Endodermal cell (in vitro differentiated cells): ENCODE data around the gene GCG. TPM values are rescaled to one million over a fixed set of nuclear protein-coding genes. Genes with fewer than 3 reads are reported as not detected.

Experiments
- DNase-seq: peaks from one replicate; pipeline ENCODE4 v3.0.0-alpha.2; 2017
- H3K27ac ChIP-seq: 2 replicates; pipeline ENCODE4 v1.5.1; 2013; ENCODE audit warnings: mild to moderate bottlenecking, low read depth, low read length, moderate library complexity
- H3K27me3 ChIP-seq: 2 replicates; pipeline ENCODE4 v1.6.1; 2013; ENCODE audit warnings: mild to moderate bottlenecking, low read length, moderate library complexity; ENCODE audit not compliant: insufficient read depth, control insufficient read depth, poor library complexity, severe bottlenecking
- H3K36me3 ChIP-seq: 2 replicates; pipeline ENCODE4 v1.7.0; 2013; ENCODE audit warnings: mild to moderate bottlenecking, low read length, moderate library complexity; ENCODE audit not compliant: control insufficient read depth, insufficient read depth
- H3K4me1 ChIP-seq: one replicate; pipeline ENCODE4 v1.7.0; 2013; ENCODE audit warnings: low read length; ENCODE audit not compliant: control insufficient read depth, insufficient read depth
- H3K4me3 ChIP-seq: 2 replicates; pipeline ENCODE4 v1.5.1; 2013; ENCODE audit warnings: mild to moderate bottlenecking, low read length, moderate library complexity
- H3K9ac ChIP-seq: 2 replicates; pipeline ENCODE4 v1.6.1; 2013; ENCODE audit warnings: mild to moderate bottlenecking, low read length, moderate library complexity; ENCODE audit not compliant: poor library complexity, severe bottlenecking; ENCODE audit errors: extremely low read depth
- H3K9me3 ChIP-seq: 2 replicates; pipeline ENCODE4 v1.6.1; 2013; ENCODE audit warnings: mild to moderate bottlenecking, low read length, moderate library complexity; ENCODE audit not compliant: control insufficient read depth
- H3K27ac Mint-ChIP-seq: 2 replicates; pipeline ENCODE4 v1.8.0; 2020; ENCODE audit warnings: mixed read lengths
- H3K27me3 Mint-ChIP-seq: 2 replicates; pipeline ENCODE4 v1.8.0; 2021; ENCODE audit warnings: mild to moderate bottlenecking, mixed read lengths; ENCODE audit not compliant: insufficient read depth
- H3K36me3 Mint-ChIP-seq: 2 replicates; pipeline ENCODE4 v1.8.0; 2020; ENCODE audit warnings: low read depth, mixed read lengths
- H3K4me1 Mint-ChIP-seq: 2 replicates; pipeline ENCODE4 v1.8.0; 2020; ENCODE audit warnings: mixed read lengths
- H3K4me3 Mint-ChIP-seq: 2 replicates; pipeline ENCODE4 v1.8.0; 2020; ENCODE audit warnings: mild to moderate bottlenecking, moderate library complexity, mixed read lengths
- H3K9me3 Mint-ChIP-seq: 2 replicates; pipeline ENCODE4 v1.8.0; 2020; ENCODE audit warnings: mild to moderate bottlenecking, mixed read lengths
- CTCF ChIP-seq: fragments of 200-600 bp; sonication (generic); conservative IDR thresholded peaks from 2 replicates; pipeline ENCODE4 v1.5.0; 2021; ENCODE audit warnings: antibody characterized with exemption, mild to moderate bottlenecking
- WGBS, 2 experiments: methylation state at CpG; one replicate each; pipeline versions ENCODE4 v1.1.5 to v1.1.7; 2013; ENCODE audit warnings: missing lambda C conversion rate in 2 of 2, mixed read lengths in 1 of 2; ENCODE audit not compliant: insufficient coverage in 1 of 2, insufficient read length in 1 of 2; 5-methylcytosine and 5-hydroxymethylcytosine counted together
- total RNA-seq, 2 donors: library from RNA; stranded (reverse); fragmentation: NEBNext Ultra II Directional in 1 of 2; extraction: Animal tissue kit (Norgen Biotek cat#: 25700) in 1 of 2; gene quantifications; 2 replicates in 1 of 2; 3 replicates in 1 of 2; pipeline ENCODE4 v1.2.1, GENCODE V29; 2021

Gene GCG
- total RNA-seq, 2 donors from 2014 or later, result not detected

- Histone ChIP-seq H3K4me1 (no peaks in the 10 kb centered on the region), H3K36me3 (no peaks in the 10 kb centered on the region), H3K27ac (no peak overlapping the region), H3K9me3 (no peaks in the 10 kb centered on the region), H3K27me3 (no peaks in the 10 kb centered on the region), H3K9ac (no peak overlapping the region), H3K4me3 (no peak overlapping the region)
- Mint-ChIP-seq H3K27me3 (no peaks in the 10 kb centered on the region), H3K27ac (no peak overlapping the region), H3K4me3 (no peak overlapping the region), H3K4me1 (no peaks in the 10 kb centered on the region), H3K9me3 (no peaks in the 10 kb centered on the region), H3K36me3 (no peaks in the 10 kb centered on the region)
- WGBS, 2 experiments, result 78 to 88% methylated on average over 3 of the region's 3 CpGs
- no peak for TF ChIP-seq CTCF
- no peak for DNase-seq
Observed at GRCh38 chr2:162175714-162176113, 23.7 kb upstream of the GCG start.

DNA sequence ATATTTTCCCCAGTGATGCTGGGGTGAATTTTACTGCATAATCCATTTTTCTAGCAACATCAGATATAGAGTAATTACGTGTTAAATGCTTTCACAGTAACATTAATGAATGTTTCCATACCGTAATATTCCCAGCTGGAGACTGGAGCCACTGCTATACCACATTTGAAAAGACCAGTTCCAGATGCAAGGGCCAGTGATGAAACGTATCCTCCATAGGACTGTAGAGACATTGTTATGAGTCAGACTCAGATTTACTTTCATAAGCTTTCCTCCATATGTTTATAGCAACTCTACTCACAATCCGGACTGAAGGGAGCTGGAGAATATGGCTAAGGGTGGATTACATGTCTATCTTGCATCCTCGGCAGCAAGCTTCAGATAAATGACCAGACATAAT, 22.7 kb upstream of the GCG start:
- no peak overlapping the region for H3K4me3 Mint-ChIP-seq
- no peak for TF ChIP-seq CTCF

DNA sequence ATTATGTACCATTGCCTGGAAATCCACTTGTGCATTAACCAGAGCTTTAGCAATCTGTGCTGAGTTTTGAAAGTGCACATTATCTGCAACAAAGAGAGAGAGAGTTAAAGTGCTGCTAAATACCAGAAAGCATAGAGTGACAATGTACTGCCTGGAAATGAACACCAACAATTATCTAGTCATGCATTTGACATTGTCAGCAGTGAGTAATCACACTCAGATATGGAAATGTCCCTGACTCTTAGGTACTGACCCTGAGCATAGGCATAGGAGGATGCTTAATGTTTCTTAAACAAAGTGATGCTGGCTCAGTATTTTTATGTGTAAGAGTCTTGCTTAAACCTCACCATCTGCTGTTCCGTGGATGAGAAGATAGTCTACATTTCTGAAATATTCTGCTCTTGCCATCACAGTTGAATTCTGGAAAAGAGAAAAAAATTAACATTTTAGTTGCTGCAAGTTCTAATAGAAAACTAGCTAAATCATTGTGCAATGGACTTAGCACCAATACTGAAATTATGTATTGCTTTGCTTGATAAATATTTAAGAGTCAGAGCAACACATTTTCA, 20.8 kb upstream of the GCG start:
- no peaks in the 10 kb centered on the region for H3K4me1 ChIP-seq
- DNase-seq, result no peak
- H3K27me3 ChIP-seq, result no peaks in the 10 kb centered on the region
- H3K9me3 ChIP-seq, result no peaks in the 10 kb centered on the region
- Mint-ChIP-seq H3K36me3 (no peaks in the 10 kb centered on the region), H3K27ac (no peak overlapping the region), H3K27me3 (no peaks in the 10 kb centered on the region), H3K9me3 (no peaks in the 10 kb centered on the region), H3K4me3 (no peak overlapping the region), H3K4me1 (no peaks in the 10 kb centered on the region)
- H3K9ac ChIP-seq, result no peak overlapping the region
- TF ChIP-seq CTCF, result no peak
- H3K27ac ChIP-seq, result no peak overlapping the region
- no peaks in the 10 kb centered on the region for H3K36me3 ChIP-seq
- H3K4me3 ChIP-seq, result no peak overlapping the region
- 81 to 86% methylated on average over 1 of the region's 1 CpG for WGBS, 2 experiments

More for the DNA sequence above, 22.7 kb upstream of the GCG start:
- H3K27me3 ChIP-seq, result no peaks in the 10 kb centered on the region
- WGBS, 2 experiments, result 95 to 96% methylated on average over 4 to 5 of the region's 5 CpGs
- no peaks in the 10 kb centered on the region for H3K9me3 ChIP-seq
- Mint-ChIP-seq H3K27me3 (no peaks in the 10 kb centered on the region), H3K4me1 (no peaks in the 10 kb centered on the region), H3K9me3 (no peaks in the 10 kb centered on the region), H3K27ac (no peak overlapping the region), H3K36me3 (no peaks in the 10 kb centered on the region)
- no peak for DNase-seq
- H3K36me3 ChIP-seq, result no peaks in the 10 kb centered on the region
- H3K27ac ChIP-seq, result no peak overlapping the region
- no peak overlapping the region for H3K9ac ChIP-seq
- H3K4me1 ChIP-seq, result no peaks in the 10 kb centered on the region
- no peak overlapping the region for H3K4me3 ChIP-seq
